ENCODE measurements around the gene RAB40AL. TPM values are rescaled to one million over a fixed set of nuclear protein-coding genes. Genes with fewer than 3 reads are reported as not detected.

RAB40AL gene
- total and polyA plus RNA-seq, 2 of the 8 experiments (the other 6 are each of a cell fraction or from before 2014, with no cell fraction given): 0.27 to 0.30 TPM

DNA sequence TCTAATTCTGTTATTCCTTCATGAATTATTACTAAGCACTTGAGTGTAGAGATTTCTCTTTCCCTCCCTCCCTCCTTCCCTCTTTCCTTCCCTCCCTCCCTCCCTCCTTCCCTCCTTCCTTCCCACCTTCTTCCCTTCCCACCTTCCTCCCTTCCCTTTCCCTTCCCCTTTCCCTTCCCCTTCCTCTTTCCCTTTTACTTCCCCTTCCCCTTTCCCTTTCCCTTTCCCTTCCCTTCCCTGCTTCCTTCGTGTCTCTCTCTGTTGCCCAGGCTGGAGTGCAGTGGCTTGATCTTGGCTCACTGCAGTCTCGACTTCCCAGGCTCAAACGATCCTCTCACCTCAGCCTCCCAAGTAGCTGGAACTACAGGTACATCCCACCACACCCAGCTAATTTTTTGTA lies 49.4 kb upstream of the RAB40AL start (continued):
- TF ChIP-seq, protein P1, sequence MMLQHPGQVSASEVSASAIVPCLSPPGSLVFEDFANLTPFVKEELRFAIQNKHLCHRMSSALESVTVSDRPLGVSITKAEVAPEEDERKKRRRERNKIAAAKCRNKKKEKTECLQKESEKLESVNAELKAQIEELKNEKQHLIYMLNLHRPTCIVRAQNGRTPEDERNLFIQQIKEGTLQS (IDR thresholded peaks at IDR 0.05; ENCODE audit: insufficient read depth, low read depth, low read length): no peak
- no peak for TF ChIP-seq EP300 (IDR thresholded peaks at IDR 0.05; ENCODE audit: borderline replicate concordance in 1 of 2, low read depth in 2 of 2, low read length in 2 of 2)
- no peak for TF ChIP-seq RXRA (IDR thresholded peaks at IDR 0.05; ENCODE audit: insufficient read depth, low read depth, low read length)

Data from H1 (cell line).